GM10847 (cell line): ENCODE results near the gene LILRB5.
"Not testable (repeated sequence)": the region's sequence is repeated elsewhere in the genome, so short reads cannot be mapped to it uniquely, and the experiment has no call there.

Experiments
- POLR2A ChIP-seq: IDR thresholded peaks from 2 replicates; pipeline ENCODE4 v1.6.1; 2011; ENCODE audit not compliant: insufficient read length; ENCODE audit errors: extremely low read depth

Gene LILRB5

GRCh38 chr19:54268936-54269335, 11.9 kb upstream of the LILRB5 start:
- no peak for TF ChIP-seq POLR2A

GRCh38 chr19:54266133-54266532, 9.1 kb upstream of the LILRB5 start:
- TF ChIP-seq POLR2A = no peak

- no peak for TF ChIP-seq POLR2A
These were observed 5.4 kb upstream of the LILRB5 start for GRCh38 chr19:54262470-54262869.

GRCh38 chr19:54262066-54262465, 5.0 kb upstream of the LILRB5 start:
- TF ChIP-seq POLR2A = no peak

GRCh38 chr19:54256250-54257115, 590 bp downstream of the LILRB5 start:
- TF ChIP-seq POLR2A = no peak

GRCh38 chr19:54255105-54255775, 1.8 kb downstream of the LILRB5 start:
- TF ChIP-seq POLR2A = no peak

- no peak for TF ChIP-seq POLR2A
These were observed 2.7 kb downstream of the LILRB5 start for GRCh38 chr19:54254195-54254906.

DNA sequence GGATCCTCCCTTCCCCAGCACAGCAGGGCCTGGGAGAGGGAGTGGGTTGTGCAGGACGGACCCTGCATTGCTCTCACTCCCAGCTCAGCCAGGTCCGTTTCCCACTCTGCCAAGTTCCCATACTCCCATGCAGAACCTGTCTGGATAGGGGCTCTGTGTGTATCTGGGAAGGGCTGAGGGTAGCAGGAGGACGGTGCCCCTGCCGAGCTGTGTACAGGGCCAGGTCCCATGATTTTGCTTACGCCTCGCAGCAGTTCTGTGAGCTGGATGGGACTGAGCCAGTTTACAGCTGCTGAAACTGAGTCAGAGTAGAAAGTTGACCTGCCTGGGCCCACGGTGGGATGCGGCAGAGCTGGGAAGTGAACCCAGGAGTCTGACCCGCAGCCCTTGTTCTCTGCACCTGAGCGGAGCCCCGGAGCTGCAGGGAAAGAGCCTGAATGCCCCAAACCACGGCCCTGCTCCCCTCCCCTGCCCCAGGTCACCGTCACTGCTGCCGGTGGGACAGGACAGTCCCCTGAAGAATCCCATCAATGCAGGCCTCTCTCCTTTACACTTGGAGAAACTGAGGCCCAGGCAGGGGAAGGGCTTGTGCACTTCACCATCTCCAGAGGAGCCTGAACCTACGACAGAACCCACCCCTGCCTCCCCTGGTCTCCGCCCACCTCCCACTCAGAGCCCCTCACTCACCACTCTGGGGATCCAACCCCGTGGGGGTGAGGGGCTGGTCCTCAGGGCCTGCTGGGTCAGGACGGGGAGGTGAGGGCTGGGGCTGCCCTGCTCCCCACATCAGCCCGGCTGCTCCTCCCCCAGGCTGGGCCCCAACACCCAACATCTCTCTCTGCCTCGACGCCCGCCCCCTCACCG, 3.5 kb downstream of the LILRB5 start:
- no peak for TF ChIP-seq POLR2A

GRCh38 chr19:54252845-54253244, 4.2 kb downstream of the LILRB5 start:
- TF ChIP-seq POLR2A = no peak

DNA sequence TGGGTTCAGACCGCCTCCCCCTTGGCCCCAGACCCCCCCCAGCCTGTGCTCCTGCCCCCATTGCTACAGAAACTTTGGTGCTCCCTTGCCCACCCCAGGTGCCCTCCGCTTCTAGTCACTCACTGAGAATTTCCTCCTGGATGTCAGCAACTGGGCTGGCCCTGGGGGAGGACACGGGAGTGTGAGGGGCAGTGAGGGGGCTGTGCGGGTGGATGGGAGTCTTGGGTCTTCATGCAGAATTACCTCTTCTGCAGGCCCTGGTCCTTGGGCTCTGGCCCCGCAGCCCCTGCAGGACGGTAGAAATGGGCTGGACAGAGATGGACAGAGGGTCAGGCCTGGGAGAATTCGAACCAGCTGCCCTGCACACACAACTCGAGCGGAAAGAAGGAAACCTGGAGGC, 4.8 kb downstream of the LILRB5 start:
- TF ChIP-seq POLR2A = no peak

DNA sequence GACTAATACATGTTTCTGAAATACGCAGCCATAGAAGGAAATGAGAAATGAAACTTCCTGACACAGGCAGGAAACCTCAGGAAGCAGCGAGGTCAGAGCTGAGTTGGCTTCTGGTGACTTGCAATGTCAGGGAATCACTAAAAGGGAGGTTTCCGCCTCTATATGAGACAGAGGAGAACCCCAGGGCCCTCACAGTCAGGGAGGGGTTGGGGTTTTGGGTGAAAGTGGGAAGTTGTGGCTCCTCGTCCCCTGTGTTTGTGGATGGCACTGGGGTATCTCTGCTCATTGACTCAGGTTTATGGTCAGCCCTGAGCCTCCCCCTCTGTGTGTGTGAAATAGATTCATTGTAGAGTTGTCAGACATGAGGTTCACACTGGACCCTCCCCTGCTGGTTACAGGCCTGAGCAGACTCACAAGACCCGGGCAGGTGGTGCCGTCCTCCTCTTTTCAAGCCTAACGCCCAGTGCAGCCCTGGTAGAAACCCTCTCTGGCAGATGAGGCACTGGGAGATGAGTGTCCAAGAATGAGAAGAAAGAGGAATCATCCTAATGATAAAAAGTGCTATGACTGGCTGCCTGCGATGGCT, 9.0 kb downstream of the LILRB5 start:
- no peak for TF ChIP-seq POLR2A

DNA sequence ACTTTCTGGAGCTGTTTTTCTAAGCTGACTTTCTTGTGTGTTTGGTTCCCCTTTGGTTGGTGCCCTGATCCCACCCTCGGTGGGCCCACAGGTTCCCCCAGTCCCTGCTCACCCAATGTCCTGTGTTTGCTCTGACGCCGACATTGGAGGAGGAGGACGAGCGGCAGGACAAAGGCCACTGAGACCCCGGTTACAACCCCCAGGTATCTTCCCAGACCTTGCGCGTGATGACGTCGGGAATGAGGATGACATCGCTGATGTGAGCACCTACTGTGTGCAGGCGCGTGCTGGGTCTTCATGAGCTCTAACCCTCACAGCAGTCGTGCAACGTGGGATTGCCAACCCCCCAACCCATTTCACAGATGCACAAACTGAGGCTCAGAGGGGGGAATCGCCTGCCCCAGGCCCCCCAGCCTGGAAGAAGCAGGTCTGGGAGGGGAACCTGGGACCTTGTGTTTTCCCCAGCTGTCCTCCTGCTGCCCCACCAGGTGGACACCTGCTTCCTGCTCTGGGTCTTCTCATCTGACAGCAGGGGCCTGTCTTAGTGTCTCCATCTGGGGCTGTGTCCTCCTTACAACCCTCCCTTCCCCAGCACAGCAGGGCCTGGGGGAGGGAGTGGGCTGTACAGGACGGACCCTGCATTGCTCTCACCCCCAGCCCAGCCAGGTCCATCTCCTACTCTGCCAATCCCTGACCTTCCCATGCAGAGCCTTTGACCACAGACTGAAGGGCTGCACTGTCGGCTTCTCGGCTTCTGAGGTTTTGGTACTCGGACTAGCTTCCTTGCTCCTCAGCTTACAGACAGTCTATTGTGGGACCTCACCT, 9.8 kb downstream of the LILRB5 start:
- TF ChIP-seq POLR2A = no peak

DNA sequence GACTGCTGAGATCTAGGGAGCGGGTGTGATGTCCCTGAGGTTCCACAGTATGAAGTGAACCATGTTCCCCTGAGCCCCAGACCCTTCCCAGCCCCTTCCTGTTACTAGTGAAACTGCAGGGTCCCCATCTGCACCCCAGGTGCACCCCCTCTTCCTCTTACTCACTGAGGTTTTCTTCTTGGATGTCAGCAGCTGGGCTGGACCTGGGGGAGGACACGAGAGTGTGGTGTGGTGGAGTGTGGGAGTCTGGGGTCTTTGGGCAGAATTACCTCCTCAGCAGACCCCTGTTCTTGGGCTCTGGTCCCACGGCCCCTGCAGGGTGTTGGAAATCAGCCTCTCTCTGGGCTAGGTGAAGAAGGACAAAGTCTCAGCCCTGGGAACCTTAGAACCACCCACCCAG, 11.1 kb downstream of the LILRB5 start:
- no peak for TF ChIP-seq POLR2A

DNA sequence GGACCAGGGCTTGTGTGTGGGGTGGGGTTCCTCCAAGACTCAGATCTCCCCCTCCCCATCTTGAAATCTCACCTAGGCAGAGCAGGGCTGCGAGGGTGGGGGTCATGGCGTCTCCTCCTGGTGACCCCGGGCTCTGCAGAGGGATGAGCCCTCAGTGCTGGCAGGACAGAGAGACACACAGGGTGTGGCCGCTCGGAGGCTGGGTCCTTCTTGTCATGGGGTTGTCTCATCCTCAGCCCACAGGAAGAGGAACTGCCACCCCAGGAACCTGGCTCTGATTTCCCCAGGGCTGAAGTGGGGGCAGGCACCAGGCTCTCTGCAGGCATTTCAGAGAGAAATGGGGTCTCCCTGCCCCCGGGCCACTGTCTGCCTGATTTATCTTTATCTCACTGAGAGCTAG, 14.4 kb downstream of the LILRB5 start, which contains the start of gene LILRA6:
TSS of gene LILRA6 (minus strand) at position 145 of the 400 bp plus-strand sequence.
- not testable (repeated sequence) for TF ChIP-seq POLR2A
